T-helper 1 cell treated with Interleukin-12 subunit alpha and Interleukin-12 subunit beta and Interleukin-4 antibody, amounts not matched to agents 30 μg/mL and 1 μg/mL, for 36 hours (primary cell): ENCODE results near the gene CDH20.

ENCODE experiments used
- H3K27ac Mint-ChIP-seq: one replicate; pipeline ENCODE4 v1.8.0; 2021; ENCODE audit warnings: mild to moderate bottlenecking, mixed read lengths
- H3K27me3 Mint-ChIP-seq: one replicate; pipeline ENCODE4 v1.8.0; 2021; ENCODE audit warnings: low read depth, mixed read lengths
- H3K36me3 Mint-ChIP-seq: one replicate; pipeline ENCODE4 v1.8.0; 2021; ENCODE audit warnings: low read depth, mixed read lengths
- H3K4me1 Mint-ChIP-seq: one replicate; pipeline ENCODE4 v1.8.0; 2021; ENCODE audit warnings: low read depth, mixed read lengths
- H3K4me3 Mint-ChIP-seq: one replicate; pipeline ENCODE4 v1.8.0; 2021; ENCODE audit warnings: mild to moderate bottlenecking, moderate library complexity, mixed read lengths
- H3K9me3 Mint-ChIP-seq: one replicate; pipeline ENCODE4 v1.8.0; 2021; ENCODE audit warnings: mixed read lengths

The CDH20 gene

DNA sequence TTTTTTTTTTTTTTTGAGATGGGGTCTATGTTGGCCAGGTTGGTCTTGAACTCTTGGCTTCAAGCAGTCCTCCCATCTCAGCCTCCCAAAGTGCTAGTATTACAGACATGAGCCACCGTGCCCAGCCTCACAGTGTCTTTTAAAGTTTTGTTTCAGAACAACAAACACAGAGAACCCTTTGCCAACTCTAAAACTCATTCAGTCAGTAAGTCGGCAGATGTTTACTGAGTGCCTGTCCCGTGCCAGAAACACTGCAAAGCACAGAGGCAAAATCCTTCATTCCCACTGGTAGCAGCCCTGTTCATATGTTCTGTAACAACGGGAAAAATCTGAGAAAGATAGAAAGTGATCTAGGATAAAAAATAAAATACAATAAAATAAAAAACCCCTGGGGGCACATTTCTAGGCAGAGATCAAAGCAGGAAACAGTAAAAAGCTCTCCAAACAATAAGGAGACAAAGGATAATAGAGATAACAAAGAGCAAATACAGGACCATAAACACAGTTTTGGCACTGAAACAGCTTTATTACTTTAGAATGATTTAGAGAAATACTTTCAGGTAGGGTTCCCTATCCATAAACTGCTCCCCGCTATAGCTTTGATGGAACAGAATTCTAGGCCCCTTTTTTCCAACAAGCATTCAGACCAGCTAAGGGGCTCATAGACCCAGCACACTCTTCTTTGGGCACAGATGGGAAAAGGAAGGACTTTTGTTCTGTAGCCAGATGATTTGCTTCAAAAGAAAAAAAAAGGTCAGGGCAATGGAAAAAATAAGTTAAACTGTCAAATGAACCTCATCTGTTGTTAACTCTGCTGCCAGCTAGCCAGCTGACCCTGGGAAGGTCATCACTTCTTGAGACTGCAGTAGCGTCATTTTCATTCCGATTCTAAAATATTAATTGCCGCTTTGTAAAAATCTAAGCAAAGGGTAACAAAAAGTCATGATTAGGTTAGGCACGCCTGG, 212.3 kb downstream of the CDH20 start:
- H3K27me3 Mint-ChIP-seq, result no peaks in the 10 kb centered on the region
- H3K27ac Mint-ChIP-seq, result no peak overlapping the region
- no peaks in the 10 kb centered on the region for H3K36me3 Mint-ChIP-seq
- H3K4me3 Mint-ChIP-seq, result no peak overlapping the region
- H3K4me1 Mint-ChIP-seq, result no peaks in the 10 kb centered on the region
- H3K9me3 Mint-ChIP-seq, result no peaks in the 10 kb centered on the region

DNA sequence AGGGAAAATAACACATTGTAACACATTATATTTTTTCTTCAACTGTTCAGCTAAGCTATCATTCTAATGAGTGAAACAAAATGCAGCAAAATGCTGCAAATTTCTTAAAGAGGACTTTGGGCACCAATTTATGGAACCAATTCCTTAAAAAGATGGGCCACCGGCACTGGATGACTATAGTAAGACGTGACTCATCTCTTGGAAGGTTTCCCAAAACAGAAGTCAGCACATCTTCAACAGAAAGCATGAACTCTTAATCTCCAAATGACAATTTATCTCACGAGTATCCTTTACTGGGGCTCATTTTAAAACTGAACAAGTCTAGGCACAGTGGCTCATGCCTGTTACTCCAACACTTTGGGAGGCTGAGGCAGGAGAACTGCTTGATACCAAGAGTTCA, 213.4 kb downstream of the CDH20 start:
- Mint-ChIP-seq H3K27me3 (no peaks in the 10 kb centered on the region), H3K4me3 (no peak overlapping the region), H3K4me1 (no peaks in the 10 kb centered on the region), H3K9me3 (no peaks in the 10 kb centered on the region), H3K27ac (no peak overlapping the region), H3K36me3 (no peaks in the 10 kb centered on the region)

DNA sequence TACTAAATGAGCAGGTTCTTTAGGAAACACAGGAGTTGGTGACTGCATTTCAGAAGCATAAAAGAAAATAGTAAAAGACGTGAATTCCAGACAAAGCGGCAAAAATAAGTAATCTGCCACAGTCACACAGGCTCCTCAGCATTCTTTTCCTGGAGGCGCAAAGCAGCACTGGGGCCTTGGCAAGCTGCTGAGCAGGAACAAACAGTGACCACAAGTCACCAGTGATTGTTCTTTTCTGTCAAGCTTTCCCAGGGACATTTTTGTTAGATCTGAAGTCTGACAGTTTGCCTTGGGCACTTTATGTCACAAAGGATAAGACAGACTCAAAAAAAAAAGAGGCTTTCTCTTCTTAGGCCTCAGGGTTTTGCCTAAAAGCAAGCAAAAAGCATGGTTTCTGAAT, 216.2 kb downstream of the CDH20 start:
- Mint-ChIP-seq H3K9me3 (no peaks in the 10 kb centered on the region), H3K36me3 (no peaks in the 10 kb centered on the region), H3K4me1 (no peaks in the 10 kb centered on the region), H3K4me3 (no peak overlapping the region), H3K27me3 (no peaks in the 10 kb centered on the region), H3K27ac (no peak overlapping the region)

DNA sequence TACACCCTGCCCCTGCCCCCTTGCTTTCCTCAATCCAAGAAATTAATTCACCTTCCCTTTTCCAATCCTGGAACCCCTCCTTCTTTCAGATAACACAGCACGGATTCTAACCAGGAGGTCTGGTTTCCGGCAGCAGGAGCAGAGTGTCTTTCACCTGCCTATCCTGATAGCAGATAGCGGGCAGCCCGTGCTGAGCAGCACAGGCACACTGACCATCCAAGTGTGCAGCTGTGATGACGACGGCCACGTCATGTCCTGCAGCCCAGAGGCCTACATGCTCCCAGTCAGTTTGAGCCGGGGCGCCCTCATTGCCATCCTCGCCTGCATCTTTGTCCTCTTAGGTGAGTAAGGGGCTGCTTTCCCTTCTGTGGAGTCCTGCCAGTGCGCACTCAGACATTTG, 216.7 kb downstream of the CDH20 start:
- Mint-ChIP-seq H3K4me1 (no peaks in the 10 kb centered on the region), H3K27ac (no peak overlapping the region), H3K27me3 (no peaks in the 10 kb centered on the region), H3K36me3 (no peaks in the 10 kb centered on the region), H3K4me3 (no peak overlapping the region), H3K9me3 (no peaks in the 10 kb centered on the region)

DNA sequence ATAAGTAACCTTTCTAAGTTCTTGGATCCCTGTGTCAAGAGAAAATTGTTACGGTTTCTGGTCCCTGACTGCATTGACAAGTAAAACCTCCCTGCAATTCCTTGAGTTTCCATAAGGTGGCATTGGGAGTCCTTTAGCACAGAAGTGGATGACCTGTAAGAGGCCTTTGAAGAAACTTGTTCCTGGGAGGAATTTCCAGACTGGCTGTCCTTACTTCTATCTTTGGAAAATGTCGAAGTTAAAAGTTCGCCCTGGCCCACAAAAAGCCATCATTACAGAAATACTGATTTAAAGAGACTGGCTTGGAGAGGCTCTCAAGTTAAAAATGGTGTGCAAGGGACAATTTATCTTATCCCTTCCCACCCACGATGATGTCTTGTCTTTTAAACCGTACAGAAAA, 218.4 kb downstream of the CDH20 start:
- H3K4me3 Mint-ChIP-seq, result no peak overlapping the region
- H3K9me3 Mint-ChIP-seq, result no peaks in the 10 kb centered on the region
- H3K36me3 Mint-ChIP-seq, result no peaks in the 10 kb centered on the region
- H3K27ac Mint-ChIP-seq, result no peak overlapping the region
- no peaks in the 10 kb centered on the region for H3K27me3 Mint-ChIP-seq
- no peaks in the 10 kb centered on the region for H3K4me1 Mint-ChIP-seq

DNA sequence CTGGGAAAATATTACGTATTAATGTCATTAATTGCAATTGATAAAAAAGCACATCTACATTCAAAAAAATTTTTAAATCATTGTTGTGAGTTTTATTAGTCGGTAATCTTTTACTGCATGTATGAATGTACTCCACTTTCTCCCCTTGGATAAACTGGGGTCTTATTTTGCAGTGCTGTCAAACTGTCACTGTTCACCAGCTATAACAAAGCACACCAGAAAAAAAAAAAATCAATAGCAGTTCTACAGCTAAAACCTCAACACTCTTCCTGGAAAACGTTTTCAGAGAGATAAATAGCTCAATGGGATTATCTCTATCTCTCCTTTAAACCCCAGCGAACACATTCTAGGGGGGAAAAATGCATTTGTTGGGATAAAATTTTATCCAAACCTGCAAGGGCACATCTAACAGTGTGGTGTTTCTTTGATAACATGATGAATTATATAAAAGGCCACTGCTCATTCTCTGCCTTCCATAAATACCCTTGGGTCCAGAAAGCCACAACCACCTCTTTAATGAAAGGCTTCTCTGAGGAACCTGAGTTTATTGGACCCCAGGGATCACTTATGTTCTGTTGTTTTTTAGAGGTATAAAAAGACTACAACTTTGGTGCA, 219.9 kb downstream of the CDH20 start:
- Mint-ChIP-seq H3K4me3 (no peak overlapping the region), H3K27me3 (no peaks in the 10 kb centered on the region), H3K4me1 (no peaks in the 10 kb centered on the region), H3K27ac (no peak overlapping the region), H3K36me3 (no peaks in the 10 kb centered on the region), H3K9me3 (no peaks in the 10 kb centered on the region)

DNA sequence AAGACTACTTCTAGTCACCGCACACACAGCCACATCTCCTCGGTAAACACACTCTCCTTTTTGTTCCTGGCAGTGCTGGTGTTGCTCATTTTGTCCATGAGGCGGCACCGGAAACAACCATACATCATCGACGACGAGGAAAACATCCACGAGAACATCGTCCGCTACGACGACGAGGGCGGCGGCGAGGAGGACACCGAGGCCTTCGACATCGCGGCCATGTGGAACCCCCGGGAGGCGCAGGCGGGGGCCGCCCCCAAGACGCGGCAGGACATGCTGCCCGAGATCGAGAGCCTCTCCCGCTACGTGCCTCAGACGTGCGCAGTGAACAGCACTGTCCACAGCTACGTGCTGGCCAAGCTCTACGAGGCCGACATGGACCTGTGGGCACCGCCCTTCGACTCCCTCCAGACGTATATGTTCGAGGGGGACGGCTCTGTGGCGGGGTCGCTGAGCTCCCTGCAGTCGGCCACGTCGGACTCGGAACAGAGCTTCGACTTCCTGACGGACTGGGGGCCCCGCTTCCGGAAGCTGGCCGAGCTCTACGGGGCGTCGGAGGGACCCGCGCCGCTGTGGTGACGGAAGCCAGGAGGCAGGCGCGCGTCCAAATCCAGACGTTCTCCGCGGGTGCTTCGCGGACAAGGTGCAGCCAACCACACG, 221.0 kb downstream of the CDH20 start:
- H3K27me3 Mint-ChIP-seq, result no peaks in the 10 kb centered on the region

DNA sequence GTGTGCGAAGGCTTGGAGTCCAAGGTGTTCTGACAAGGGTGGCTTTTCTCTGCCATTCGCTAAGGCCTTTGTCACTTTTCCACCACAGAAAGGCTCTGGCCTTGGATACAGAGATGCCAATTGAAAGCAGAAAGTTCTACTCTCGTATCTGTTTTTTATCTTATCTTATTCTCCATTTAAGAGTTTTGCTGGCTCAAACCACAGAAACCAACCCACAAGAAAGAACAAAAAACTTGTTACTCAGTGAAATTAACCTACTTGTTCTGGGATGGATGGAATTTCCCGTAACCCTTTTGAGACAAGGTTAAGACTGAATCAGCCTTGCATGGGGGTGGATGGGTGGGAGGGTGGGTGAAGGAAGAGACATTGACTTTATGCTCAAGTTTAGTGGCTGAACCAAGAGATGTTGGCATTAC, 221.7 kb downstream of the CDH20 start:
- Mint-ChIP-seq H3K4me1 (no peaks in the 10 kb centered on the region), H3K27me3 (no peaks in the 10 kb centered on the region), H3K36me3 (no peaks in the 10 kb centered on the region), H3K9me3 (no peaks in the 10 kb centered on the region), H3K4me3 (no peak overlapping the region), H3K27ac (no peak overlapping the region)

More for the DNA sequence above, 221.0 kb downstream of the CDH20 start:
- Mint-ChIP-seq H3K4me3 (peak overlapping the region; percentile 60), H3K4me1 (no peaks in the 10 kb centered on the region), H3K27ac (peak overlapping the region; percentile 50), H3K9me3 (no peaks in the 10 kb centered on the region), H3K36me3 (no peaks in the 10 kb centered on the region)

DNA sequence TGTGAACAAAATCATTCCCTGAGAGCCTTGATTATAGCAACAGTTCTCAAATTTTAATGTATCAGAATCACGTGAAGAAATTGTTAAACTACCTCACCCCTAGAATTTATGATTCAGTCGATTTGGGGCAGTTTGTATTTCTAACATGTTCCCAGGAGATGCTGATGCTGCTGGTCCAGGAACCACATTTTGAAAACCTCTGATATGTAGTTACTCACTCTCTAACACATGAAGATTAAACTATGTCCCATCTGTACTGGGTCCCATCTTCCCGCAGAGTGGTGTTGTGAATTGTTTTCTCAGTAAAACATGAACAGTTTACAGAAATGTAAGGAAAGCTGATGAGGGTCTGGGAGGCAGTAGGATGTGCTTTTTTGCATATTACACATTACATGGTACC, 223.1 kb downstream of the CDH20 start:
- H3K36me3 Mint-ChIP-seq, result no peaks in the 10 kb centered on the region
- H3K27ac Mint-ChIP-seq, result no peak overlapping the region
- H3K4me1 Mint-ChIP-seq, result no peaks in the 10 kb centered on the region
- no peak overlapping the region for H3K4me3 Mint-ChIP-seq
- H3K27me3 Mint-ChIP-seq, result no peaks in the 10 kb centered on the region
- no peaks in the 10 kb centered on the region for H3K9me3 Mint-ChIP-seq

DNA sequence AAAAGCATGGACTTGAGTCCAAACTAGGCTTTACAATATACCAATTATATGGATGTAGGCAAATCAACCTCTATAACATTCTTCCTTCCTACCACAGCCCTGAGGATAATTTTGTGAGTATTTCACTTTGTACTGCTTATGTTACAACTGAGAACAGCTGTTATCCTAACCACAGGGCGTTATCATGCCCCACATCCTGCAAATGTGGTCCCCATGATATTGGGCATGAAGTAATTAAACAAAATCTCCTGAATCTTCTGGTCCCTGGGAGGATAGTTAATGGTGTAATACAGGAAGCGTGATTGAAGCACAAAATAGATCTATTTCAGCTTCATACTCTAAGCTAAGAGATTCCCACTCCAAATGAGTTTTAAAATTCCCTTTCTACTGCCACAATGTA, 223.6 kb downstream of the CDH20 start:
- H3K4me3 Mint-ChIP-seq, result no peak overlapping the region
- H3K27me3 Mint-ChIP-seq, result no peaks in the 10 kb centered on the region
- no peak overlapping the region for H3K27ac Mint-ChIP-seq
- no peaks in the 10 kb centered on the region for H3K9me3 Mint-ChIP-seq
- H3K4me1 Mint-ChIP-seq, result no peaks in the 10 kb centered on the region
- H3K36me3 Mint-ChIP-seq, result no peaks in the 10 kb centered on the region

DNA sequence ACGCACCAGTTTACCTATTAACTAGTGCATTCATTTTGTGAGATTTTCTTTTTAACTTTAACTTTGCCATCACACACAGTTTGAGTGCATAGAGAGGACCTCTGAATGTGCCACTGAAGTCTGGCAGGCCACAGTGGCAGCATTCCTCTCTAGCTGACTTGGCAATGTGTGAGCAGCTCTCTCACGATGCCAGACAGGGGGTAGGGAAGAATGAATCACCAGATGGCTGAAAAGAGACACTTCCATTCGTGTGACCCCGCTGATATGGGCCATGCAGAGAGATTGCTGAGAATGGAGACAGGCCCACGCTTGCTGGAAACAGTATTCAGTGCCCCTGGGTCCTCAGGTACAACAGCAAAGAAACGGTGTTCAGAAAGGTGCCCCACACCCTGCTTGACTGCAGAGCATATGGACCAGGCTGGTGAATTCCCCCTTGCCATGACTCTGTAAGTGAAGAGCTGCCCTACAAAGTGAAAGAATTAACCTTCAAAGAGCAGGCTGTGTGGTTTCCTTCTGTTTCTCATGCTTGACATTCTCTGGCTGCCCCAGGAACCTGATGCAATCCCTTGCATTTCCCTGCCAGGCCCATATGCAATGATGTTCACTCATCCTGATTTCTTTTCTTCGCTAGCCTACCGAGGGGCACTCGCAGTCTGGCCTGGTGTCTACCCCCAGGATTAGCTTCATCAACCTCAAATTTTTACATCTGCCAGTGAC, 236.1 kb downstream of the CDH20 start:
- Mint-ChIP-seq H3K4me3 (no peak overlapping the region), H3K4me1 (no peaks in the 10 kb centered on the region), H3K36me3 (no peaks in the 10 kb centered on the region), H3K9me3 (peaks cover 4% of the 10 kb centered on the region), H3K27ac (no peak overlapping the region), H3K27me3 (no peaks in the 10 kb centered on the region)

DNA sequence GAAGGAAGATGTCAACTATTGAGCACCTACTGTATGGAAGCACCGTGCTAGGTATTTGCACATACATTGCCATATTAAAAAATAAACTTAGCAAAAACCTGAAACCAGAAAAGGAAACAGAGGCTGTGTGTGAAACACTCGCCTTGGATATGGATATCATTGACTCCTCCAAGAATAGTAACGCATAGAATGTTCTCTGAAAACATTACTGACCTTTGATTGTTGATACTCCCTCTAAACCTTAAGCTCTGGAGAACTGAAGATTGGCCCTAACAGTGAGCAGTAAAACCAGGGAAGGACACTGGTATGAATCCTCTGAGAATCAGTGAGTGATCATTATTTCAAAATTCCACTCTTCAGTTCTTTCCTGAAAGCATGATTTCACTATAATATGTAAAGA, 236.8 kb downstream of the CDH20 start:
- Mint-ChIP-seq H3K27ac (no peak overlapping the region), H3K4me3 (no peak overlapping the region), H3K27me3 (no peaks in the 10 kb centered on the region), H3K9me3 (peaks cover 4% of the 10 kb centered on the region), H3K36me3 (no peaks in the 10 kb centered on the region), H3K4me1 (no peaks in the 10 kb centered on the region)

DNA sequence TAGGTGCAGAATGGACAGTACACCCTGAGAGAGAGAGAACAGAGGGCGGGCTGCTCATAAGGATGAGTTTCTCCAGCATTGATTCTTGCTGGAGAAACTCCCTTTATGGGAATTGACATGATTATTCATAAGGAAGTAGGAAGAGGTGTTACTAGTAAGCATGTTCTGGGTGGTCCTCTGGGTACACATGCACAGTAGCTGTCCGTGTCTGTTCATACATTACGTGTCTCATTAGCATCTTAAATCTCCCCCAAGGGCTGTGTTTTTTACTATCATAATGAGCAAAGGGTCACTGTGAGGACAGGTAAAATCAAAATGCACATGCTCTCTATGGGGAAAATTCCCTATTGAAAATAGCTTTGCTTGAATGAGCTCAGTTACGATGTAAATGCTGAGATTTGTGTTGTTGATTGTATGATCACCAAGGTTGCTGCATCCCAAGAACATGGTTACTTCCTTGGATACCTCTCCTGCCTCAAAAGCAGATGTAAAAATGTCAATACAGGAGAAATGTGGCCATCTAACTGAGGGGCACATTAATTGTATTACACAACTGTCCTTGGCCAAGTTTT, 238.9 kb downstream of the CDH20 start:
- no peak overlapping the region for H3K4me3 Mint-ChIP-seq
- H3K9me3 Mint-ChIP-seq, result peaks cover 4% of the 10 kb centered on the region
- no peak overlapping the region for H3K27ac Mint-ChIP-seq
- H3K4me1 Mint-ChIP-seq, result no peaks in the 10 kb centered on the region
- no peaks in the 10 kb centered on the region for H3K36me3 Mint-ChIP-seq
- H3K27me3 Mint-ChIP-seq, result no peaks in the 10 kb centered on the region

DNA sequence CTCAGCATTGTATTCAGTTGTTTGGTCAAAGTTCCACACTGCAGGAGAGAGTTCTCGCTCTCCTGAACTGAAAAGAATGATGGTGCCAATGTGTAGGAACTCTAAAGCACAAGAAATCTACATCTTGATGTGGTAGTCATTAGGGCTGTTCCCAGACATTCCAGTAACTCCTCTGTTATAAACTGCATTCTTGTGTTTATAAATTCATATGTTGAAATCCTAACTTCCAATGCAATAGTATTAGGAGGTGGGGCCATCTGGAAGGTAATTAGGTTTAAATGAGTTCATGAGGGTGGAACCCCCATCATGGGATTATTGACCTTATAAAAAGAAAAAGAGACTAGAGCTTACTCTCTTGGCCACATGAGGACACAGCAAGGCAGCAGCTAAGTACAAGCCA, 239.6 kb downstream of the CDH20 start:
- Mint-ChIP-seq H3K9me3 (peaks cover 4% of the 10 kb centered on the region), H3K27ac (no peak overlapping the region), H3K4me3 (no peak overlapping the region), H3K4me1 (no peaks in the 10 kb centered on the region), H3K36me3 (no peaks in the 10 kb centered on the region), H3K27me3 (peaks cover 4% of the 10 kb centered on the region)
